Gastroesophageal sphincter (tissue), 4 donors: ENCODE measurements around the gene AHRR. TPM values are rescaled to one million over a fixed set of nuclear protein-coding genes. Genes with fewer than 3 reads are reported as not detected.

ENCODE experiments used
- ATAC-seq: fragments of 150-250 bp; one replicate; pipeline ENCODE4 v1.9.1; 2016; ENCODE audit warnings: mild to moderate bottlenecking, moderate library complexity
- H3K27ac ChIP-seq, 4 donors: fragments of 200-600 bp; sonication (generic) in 3 of 4; 1 replicate in 3 of 4; 2 replicates in 1 of 4; pipeline ENCODE4 v1.5.1; 2016 to 2019
- H3K27me3 ChIP-seq: fragments of 200-600 bp; sonication (generic); one replicate; pipeline ENCODE4 v1.5.1; 2019
- H3K36me3 ChIP-seq, 2 donors: fragments of 200-600 bp; sonication (generic); one replicate each; pipeline ENCODE4 v1.5.1; 2019; ENCODE audit warnings: control low read depth in 1 of 2
- H3K4me1 ChIP-seq, 3 donors: fragments of 200-600 bp; sonication (generic); 1 replicate in 2 of 3; 2 replicates in 1 of 3; pipeline ENCODE4 v1.5.1; 2016 to 2019; ENCODE audit warnings: control low read depth in 2 of 3
- H3K4me3 ChIP-seq, 2 donors: fragments of 200-600 bp; sonication (generic); one replicate each; pipeline ENCODE4 v1.5.1; 2019; ENCODE audit warnings: mild to moderate bottlenecking in 1 of 2, moderate library complexity in 1 of 2
- H3K9me3 ChIP-seq, 3 donors: fragments of 200-600 bp; sonication (generic); one replicate each; pipeline ENCODE4 v1.5.1; 2017 to 2019; ENCODE audit warnings: control low read depth in 2 of 3
- EP300 ChIP-seq: sonication (generic); formaldehyde crosslinking; IDR thresholded peaks from one replicate; pipeline ENCODE4 v1.6.1; 2017; ENCODE audit warnings: antibody characterized with exemption, mild to moderate bottlenecking
- POLR2A ChIP-seq, 2 donors: fragments of 450-650 bp; IDR thresholded peaks; one replicate each; pipeline ENCODE4 v1.6.1; 2017; ENCODE audit warnings: antibody characterized with exemption in 2 of 2, mild to moderate bottlenecking in 2 of 2, moderate library complexity in 1 of 2
- POLR2AphosphoS5 ChIP-seq: sonication (generic); formaldehyde crosslinking; IDR thresholded peaks from one replicate; pipeline ENCODE4 v1.6.1; 2017; ENCODE audit warnings: antibody characterized with exemption
- WGBS, 2 donors: methylation state at CpG; one replicate each; pipeline ENCODE4 v1.1.5; 2018; ENCODE audit warnings: low coverage in 1 of 2; 5-methylcytosine and 5-hydroxymethylcytosine counted together
- total RNA-seq, 4 donors: library from RNA; depleted of rRNA; stranded (reverse); fragments of >200 nt; gene quantifications; one replicate each; pipeline ENCODE4 v1.1.0, GENCODE V29; 2016
- TF ChIP-seq, protein P1 (sequence below), 4 experiments: fragments of 200-600 bp in 2 of 4; fragments of 450-650 bp in 2 of 4; sonication (generic) in 1 of 4; IDR thresholded peaks; one replicate each; pipeline ENCODE4 v1.5.1; 2017 to 2019; ENCODE audit warnings: antibody characterized with exemption in 4 of 4, mild to moderate bottlenecking in 2 of 4, moderate library complexity in 2 of 4

AHRR gene
- total RNA-seq, 4 donors from 2014 or later: 0.15 to 1.7 (median 0.45) TPM

DNA sequence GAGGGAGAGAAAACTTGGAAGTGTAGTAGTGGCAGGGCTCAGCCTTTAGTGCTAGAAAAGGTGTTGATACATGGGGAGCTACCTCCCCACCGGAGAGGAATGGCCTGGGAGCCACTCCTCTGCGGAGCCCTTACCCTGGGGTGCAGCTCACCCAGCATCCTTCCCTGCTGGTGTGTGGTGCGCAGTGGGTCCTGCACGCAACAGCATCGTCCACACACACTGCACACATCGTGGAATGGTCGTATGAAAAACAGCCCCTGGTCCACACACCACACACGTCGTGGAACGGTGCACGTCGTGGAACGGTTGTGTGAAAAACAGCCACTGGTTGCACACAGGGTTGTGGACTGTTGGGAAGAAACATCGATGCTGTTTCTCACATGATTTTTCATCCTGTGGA is 16.1 kb upstream of the AHRR start:
- H3K4me3 ChIP-seq: no peak overlapping the region
- TF ChIP-seq POLR2AphosphoS5 (no peak), EP300 (no peak), POLR2A (IDR thresholded peaks at IDR 0.05) (no peak)
- TF ChIP-seq, protein P1, sequence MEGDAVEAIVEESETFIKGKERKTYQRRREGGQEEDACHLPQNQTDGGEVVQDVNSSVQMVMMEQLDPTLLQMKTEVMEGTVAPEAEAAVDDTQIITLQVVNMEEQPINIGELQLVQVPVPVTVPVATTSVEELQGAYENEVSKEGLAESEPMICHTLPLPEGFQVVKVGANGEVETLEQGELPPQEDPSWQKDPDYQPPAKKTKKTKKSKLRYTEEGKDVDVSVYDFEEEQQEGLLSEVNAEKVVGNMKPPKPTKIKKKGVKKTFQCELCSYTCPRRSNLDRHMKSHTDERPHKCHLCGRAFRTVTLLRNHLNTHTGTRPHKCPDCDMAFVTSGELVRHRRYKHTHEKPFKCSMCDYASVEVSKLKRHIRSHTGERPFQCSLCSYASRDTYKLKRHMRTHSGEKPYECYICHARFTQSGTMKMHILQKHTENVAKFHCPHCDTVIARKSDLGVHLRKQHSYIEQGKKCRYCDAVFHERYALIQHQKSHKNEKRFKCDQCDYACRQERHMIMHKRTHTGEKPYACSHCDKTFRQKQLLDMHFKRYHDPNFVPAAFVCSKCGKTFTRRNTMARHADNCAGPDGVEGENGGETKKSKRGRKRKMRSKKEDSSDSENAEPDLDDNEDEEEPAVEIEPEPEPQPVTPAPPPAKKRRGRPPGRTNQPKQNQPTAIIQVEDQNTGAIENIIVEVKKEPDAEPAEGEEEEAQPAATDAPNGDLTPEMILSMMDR (IDR thresholded peaks at IDR 0.05): no peak
- peaks cover 0 to 5% (median 0%) of the 10 kb centered on the region in 3 donors for H3K4me1 ChIP-seq
- no peaks in the 10 kb centered on the region for H3K27me3 ChIP-seq
- H3K9me3 ChIP-seq: no peaks in the 10 kb centered on the region
- no peak for ATAC-seq
- WGBS, 2 donors: 79 to 91% methylated on average over 6 to 11 of the region's 14 CpGs
- H3K27ac ChIP-seq: no peak overlapping the region
- H3K36me3 ChIP-seq: peaks cover 0 to 56% of the 10 kb centered on the region in 2 donors

DNA sequence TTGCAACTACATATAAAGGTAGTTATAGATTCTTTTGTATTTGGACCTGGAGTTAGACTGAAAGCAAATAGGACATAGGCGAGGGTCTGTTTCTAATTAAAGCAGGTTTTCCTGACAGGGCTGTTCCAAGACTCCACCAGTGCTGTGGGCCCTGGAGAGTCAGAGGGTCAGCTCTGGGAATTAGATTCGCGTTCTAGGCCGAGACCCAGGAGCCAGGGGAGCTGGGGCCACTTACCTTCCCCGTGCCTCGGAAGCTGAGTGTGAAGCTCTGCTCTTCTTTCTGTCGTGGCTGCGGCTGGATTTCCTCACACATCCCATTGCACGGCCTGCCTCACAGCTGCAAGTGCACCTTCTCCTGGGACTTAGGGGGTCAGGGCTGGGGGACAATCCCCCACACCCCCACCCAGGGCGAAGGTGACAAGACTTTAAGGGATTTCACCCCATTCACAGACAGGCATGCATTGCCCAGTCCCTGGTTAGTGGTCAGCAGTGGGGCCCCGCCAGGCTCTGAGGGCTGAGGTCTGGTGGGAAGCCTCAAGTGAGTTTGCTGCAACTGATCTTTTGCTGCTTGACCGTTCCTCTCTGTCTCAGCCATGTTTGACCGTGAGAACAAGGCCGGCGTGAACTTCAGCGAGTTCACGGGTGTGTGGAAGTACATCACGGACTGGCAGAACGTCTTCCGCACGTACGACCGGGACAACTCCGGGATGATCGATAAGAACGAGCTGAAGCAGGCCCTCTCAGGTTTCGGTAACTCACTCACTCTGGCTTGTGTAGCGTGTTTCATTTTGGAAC is 15.3 kb upstream of the AHRR start:
- H3K36me3 ChIP-seq: peaks cover 0 to 64% of the 10 kb centered on the region in 2 donors
- WGBS, 2 donors: 91 to 92% methylated on average over 15 to 17 of the region's 28 CpGs

DNA sequence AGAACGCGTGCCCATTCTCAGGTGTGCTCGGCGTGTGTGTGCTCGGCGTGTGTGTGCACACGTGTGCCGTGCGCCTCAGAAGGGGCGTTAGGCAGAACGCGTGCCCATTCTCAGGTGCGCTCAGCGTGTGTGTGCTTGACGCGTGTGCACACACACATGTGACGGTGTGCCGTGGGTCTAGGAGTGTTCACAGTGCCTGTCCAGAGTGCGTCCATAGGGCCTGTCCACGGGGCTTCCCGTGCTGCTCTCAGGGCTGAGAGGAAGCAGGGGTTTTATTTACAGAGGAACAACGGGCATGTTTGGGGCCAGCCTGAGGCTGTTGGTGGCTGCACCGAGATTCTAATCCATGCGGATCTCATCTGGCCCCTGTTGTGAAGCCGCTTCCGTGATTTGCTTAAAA is 14.2 kb upstream of the AHRR start:
- no peak overlapping the region for H3K27ac ChIP-seq
- H3K27me3 ChIP-seq: no peaks in the 10 kb centered on the region
- H3K9me3 ChIP-seq: no peaks in the 10 kb centered on the region
- H3K4me3 ChIP-seq: no peak overlapping the region
- 88 to 100% methylated on average over 1 to 9 of the region's 26 CpGs for WGBS, 2 donors
- ATAC-seq: no peak
- H3K4me1 ChIP-seq: peaks cover 0 to 5% (median 0%) of the 10 kb centered on the region in 3 donors
- TF ChIP-seq, protein P1 (IDR thresholded peaks at IDR 0.05): no peak
- no peak for TF ChIP-seq EP300
- TF ChIP-seq POLR2AphosphoS5: no peak
- no peak for TF ChIP-seq POLR2A (IDR thresholded peaks at IDR 0.05)
- H3K36me3 ChIP-seq: peaks cover 0 to 75% of the 10 kb centered on the region in 2 donors

More for the DNA sequence above, 15.3 kb upstream of the AHRR start:
- no peaks in the 10 kb centered on the region for H3K9me3 ChIP-seq
- no peak for ATAC-seq
- no peak overlapping the region for H3K27ac ChIP-seq
- peaks cover 0 to 5% (median 0%) of the 10 kb centered on the region in 3 donors for H3K4me1 ChIP-seq
- H3K27me3 ChIP-seq: no peaks in the 10 kb centered on the region
- no peak overlapping the region for H3K4me3 ChIP-seq
- TF ChIP-seq, protein P1 (IDR thresholded peaks at IDR 0.05): no peak
- no peak for TF ChIP-seq EP300
- TF ChIP-seq POLR2AphosphoS5: no peak
- TF ChIP-seq POLR2A (IDR thresholded peaks at IDR 0.05): no peak

DNA sequence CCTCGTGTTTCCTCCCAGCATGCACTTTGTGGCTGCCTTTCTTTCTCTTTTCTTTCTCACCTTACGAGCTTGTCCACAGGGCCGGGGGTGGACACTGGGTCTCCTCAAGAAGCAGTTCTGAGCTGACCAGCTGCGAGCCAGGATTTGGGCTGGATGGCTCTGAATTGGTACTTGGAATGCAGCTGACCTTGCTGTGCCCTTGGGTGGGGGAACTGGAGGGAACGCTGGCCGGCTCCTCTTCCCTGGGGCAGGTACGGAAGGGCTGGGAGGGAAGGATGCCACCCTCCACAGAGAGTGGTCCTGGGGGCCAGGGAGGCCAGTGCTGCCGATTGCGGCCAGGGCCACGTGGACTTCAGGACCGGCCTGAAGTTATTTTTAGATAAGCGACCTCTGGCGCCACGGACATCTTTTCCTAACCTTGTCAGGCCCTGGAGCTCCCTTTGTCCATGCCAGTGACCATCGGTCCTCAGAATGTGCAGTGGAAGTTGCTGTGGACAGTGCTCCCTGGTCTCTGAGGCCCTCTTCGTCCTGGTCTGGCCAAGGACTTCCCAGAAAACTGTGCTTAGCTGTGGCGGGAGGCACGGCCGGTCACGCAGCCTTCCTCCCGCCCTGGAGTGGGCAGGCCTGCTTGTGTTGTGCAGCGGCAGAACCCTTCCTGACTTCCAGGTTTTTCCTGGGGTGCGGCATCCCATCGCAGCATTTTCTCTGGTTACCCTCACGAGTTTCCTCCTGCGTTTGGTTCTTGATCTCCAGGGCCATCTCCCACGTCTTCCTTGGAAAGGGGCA is 13.5 kb upstream of the AHRR start:
- Histone ChIP-seq H3K27me3 (no peaks in the 10 kb centered on the region), H3K36me3 (peaks cover 0 to 81% of the 10 kb centered on the region in 2 donors)

More for the DNA sequence above, 13.5 kb upstream of the AHRR start:
- no peak overlapping the region for H3K27ac ChIP-seq
- no peak overlapping the region for H3K4me3 ChIP-seq
- TF ChIP-seq, protein P1 (IDR thresholded peaks at IDR 0.05): no peak
- TF ChIP-seq POLR2AphosphoS5 (no peak), POLR2A (IDR thresholded peaks at IDR 0.05) (no peak), EP300 (no peak)
- H3K9me3 ChIP-seq: no peaks in the 10 kb centered on the region
- WGBS, 2 donors: 83 to 87% methylated on average over 11 of the region's 27 CpGs
- H3K4me1 ChIP-seq: peaks cover 0 to 5% (median 0%) of the 10 kb centered on the region in 3 donors
- no peak for ATAC-seq
